ENCODE measurements around the gene TAGAP. TPM values are rescaled to one million over a fixed set of nuclear protein-coding genes. Genes with fewer than 3 reads are reported as not detected.

The TAGAP gene
- total and polyA plus RNA-seq, 10 of the 15 experiments (the other 5 are each of a cell fraction or from before 2014, with no cell fraction given) = 5.3 to 27.4 (median 18.9) TPM

- ChIA-PET CTCF (interaction anchor here (0.7 to 16.7 kb wide), 14 partner anchors 21 to 234 kb away, joined by 3 to 481 read pairs (median 7); partner anchors contain the start of gene RSPH3), POLR2A (interaction anchor here (1.0 to 5.5 kb wide), 11 partner anchors 15 to 231 kb away, joined by 3 to 79 read pairs (median 5); no protein-coding TSS in a partner anchor), SMC1A (ENCODE audit: uncharacterized antibody, unreplicated experiment) (interaction anchor here (0.7 to 14.9 kb wide), 21 partner anchors 10 to 96 kb away, joined by 3 to 415 read pairs (median 7); partner anchors contain the start of gene RSPH3), RAD21 (ENCODE audit: unreplicated experiment) (interaction anchor here (0.7 to 9.6 kb wide), 20 partner anchors 10 to 389 kb away, joined by 3 to 298 read pairs (median 4); partner anchors contain the start of gene SYTL3)
- Histone ChIP-seq H3K4me1 (ENCODE audit: control insufficient read depth, insufficient read depth, low read length) (peaks cover 39% of the 10 kb centered on the region), H3K27me3 (replicated peaks in 1 of 2; ENCODE audit: control insufficient read depth in 2 of 2, insufficient read depth in 2 of 2, low read length in 1 of 2) (no peaks in the 10 kb centered on the region), H3K27ac (ENCODE audit: control insufficient read depth, insufficient read depth) (peak overlapping the region; percentile 89), H3K4me3 (peak overlapping the region; percentile 21; the same call in 1 of the 2 replicates), H3K79me2 (ENCODE audit: control insufficient read depth, insufficient read depth, low read length) (peaks cover 2% of the 10 kb centered on the region; the same call in 1 of the 2 replicates), H3K4me2 (ENCODE audit: control insufficient read depth, insufficient read depth) (peak overlapping the region; percentile 92), H3K36me3 (ENCODE audit: control insufficient read depth in 2 of 2, insufficient read depth in 2 of 2, low read length in 1 of 2) (peaks cover 10 to 20% of the 10 kb centered on the region in 2 experiments; a peak in 3 of 4 replicates), H3K9me3 (replicated peaks; ENCODE audit: control insufficient read depth, insufficient read depth, low read length) (no peaks in the 10 kb centered on the region; the same call in 2 of the 3 replicates), H4K20me1 (ENCODE audit: control insufficient read depth, insufficient read depth) (no peaks in the 10 kb centered on the region), H2AFZ (ENCODE audit: control insufficient read depth, low read depth, low read length) (no peak overlapping the region), H3K9ac (ENCODE audit: control insufficient read depth, insufficient read depth, low read length) (0 out of 2 replicates have a peak overlapping the region, but pooled peaks have one; percentile 8)
- ATAC-seq = no peak
- WGBS (ENCODE audit: insufficient coverage, insufficient replicate concordance, low lambda C conversion rate, missing lambda C conversion rate) = 0% methylated on average over 1 of the region's 1 CpG
- DNase-seq (ENCODE audit: low read depth, low spot score) = no peak
- intact Hi-C loops (cut with micrococcal nuclease; ENCODE audit: unreplicated experiment) = loop anchor here (10.0 kb wide), 1 partner anchor 935 kb away; no protein-coding TSS in a partner anchor
- FAIRE-seq = no peak
- BruUV-seq (replicated peaks) = TSS peak; percentile 72
- 0 out of 2 replicates have a peak, but pooled peaks have one; percentile 20 for TF ChIP-seq ZBTB40 (IDR thresholded peaks at IDR 0.05; ENCODE audit: borderline replicate concordance)
- no peak for TF ChIP-seq ATF2 (IDR thresholded peaks at IDR 0.05; ENCODE audit: low read length)
- in situ Hi-C loops (cut with MboI) = loop anchor here (5.0 kb wide), 1 partner anchor 67 kb away; no protein-coding TSS in a partner anchor
These were observed 4.9 kb downstream of the TAGAP start for GRCh38 chr6:159039885-159040258.
